A549 (cell line): ENCODE measurements around the gene PPP2R2D. TPM values are rescaled to one million over a fixed set of nuclear protein-coding genes. Genes with fewer than 3 reads are reported as not detected.

Experiments
- ATAC-seq, 2 experiments: fragments of 200-7000 bp in 1 of 2; fragments of >200 bp in 1 of 2; cut with Nextera tagmentation in 1 of 2; cut with Tn5 transposase in 1 of 2; 3 replicates each; pipeline versions ENCODE4 v1.8.0 to v1.9.1; 2018 to 2020; ENCODE audit warnings: mild to moderate bottlenecking in 1 of 2, moderate library complexity in 1 of 2
- CTCF ChIA-PET: fragments of 300-600 bp; sonication (Branson Sonifier 250); formaldehyde crosslinking; extraction: SDS; loops from one replicate; lab custom pipeline; 2021; ENCODE audit warnings: antibody characterized with exemption, inconsistent platforms; lab: Yijun Ruan, JAX
- POLR2A ChIA-PET: fragments of 350-600 bp; formaldehyde crosslinking; extraction: SDS; loops from one replicate; lab custom pipeline; 2021; ENCODE audit warnings: antibody characterized with exemption, inconsistent platforms; lab: Yijun Ruan, JAX
- DNase-seq, 2 experiments: peaks; one replicate each; pipeline versions ENCODE4 v3.0.0 to v3.0.0-alpha.2; 2011 to 2016; ENCODE audit warnings: low read depth in 1 of 2, low spot score in 1 of 2
- FAIRE-seq: peaks from 2 replicates; lab custom pipeline; 2011; peaks lifted over from hg19 to GRCh38; lab: Jason Lieb, UNC
- H3K27ac ChIP-seq, 2 experiments: fragments of >200 bp; sonication (Bioruptor Twin); formaldehyde crosslinking; 3 replicates each; pipeline ENCODE4 v1.5.1; 2016 to 2017
- H3K4me1 ChIP-seq: fragments of >200 bp; sonication (Bioruptor Twin); formaldehyde crosslinking; 3 replicates; pipeline ENCODE4 v1.6.1; 2016
- H3K4me2 ChIP-seq: fragments of >200 bp; sonication (Bioruptor Twin); formaldehyde crosslinking; 3 replicates; pipeline ENCODE4 v1.6.1; 2016
- H3K4me3 ChIP-seq: fragments of >200 bp; sonication (Bioruptor Twin); formaldehyde crosslinking; 3 replicates; pipeline ENCODE4 v1.5.1; 2016
- H3K9me3 ChIP-seq: fragments of >200 bp; sonication (Bioruptor Twin); formaldehyde crosslinking; 3 replicates; pipeline ENCODE4 v1.6.1; 2016
- BCL3 ChIP-seq: fragments of >200 bp; sonication (Bioruptor Twin); formaldehyde crosslinking; IDR thresholded peaks from 3 replicates; pipeline ENCODE4 v1.6.1; 2016
- CBX8 ChIP-seq: fragments of 200-600 bp; sonication (generic); IDR thresholded peaks from 2 replicates; pipeline ENCODE4 v1.6.1; 2016
- EHMT2 ChIP-seq: fragments of 200-600 bp; sonication (generic); IDR thresholded peaks from 2 replicates; pipeline ENCODE4 v1.6.1; 2016; ENCODE audit warnings: antibody characterized with exemption, low read depth, mild to moderate bottlenecking, moderate library complexity
- ESRRA ChIP-seq: fragments of 150-350 bp; IDR thresholded peaks from 2 replicates; pipeline ENCODE4 v1.6.1; 2014; ENCODE audit warnings: mild to moderate bottlenecking, low read length, borderline replicate concordance
- FOSB ChIP-seq: fragments of 250-450 bp; sonication (Bioruptor Pico); IDR thresholded peaks from 2 replicates; pipeline ENCODE4 v1.5.0; 2020; ENCODE audit warnings: mild to moderate bottlenecking, moderate library complexity
- HDAC2 ChIP-seq: fragments of 200-600 bp; sonication (generic); IDR thresholded peaks from 2 replicates; pipeline ENCODE4 v1.6.1; 2016
- HES2 ChIP-seq: fragments of >200 bp; sonication (Bioruptor Twin); formaldehyde crosslinking; IDR thresholded peaks from 2 replicates; pipeline ENCODE4 v1.6.1; 2016
- HEYL ChIP-seq: fragments of 250-450 bp; sonication (Bioruptor Pico); IDR thresholded peaks from 2 replicates; pipeline ENCODE4 v1.8.0; 2021; ENCODE audit warnings: mild to moderate bottlenecking, moderate library complexity
- HMGXB4 ChIP-seq: fragments of 250-450 bp; sonication (Bioruptor Pico); IDR thresholded peaks from 2 replicates; pipeline ENCODE4 v1.5.0; 2021; ENCODE audit warnings: mild to moderate bottlenecking, moderate library complexity, borderline replicate concordance
- HOXA7 ChIP-seq: fragments of 250-450 bp; sonication (Bioruptor Pico); IDR thresholded peaks from 2 replicates; pipeline ENCODE4 v1.5.0; 2020; ENCODE audit warnings: mild to moderate bottlenecking, moderate library complexity
- JUNB ChIP-seq: fragments of >200 bp; sonication (Bioruptor Twin); formaldehyde crosslinking; IDR thresholded peaks from 2 replicates; pipeline ENCODE4 v1.6.1; 2016
- MAX ChIP-seq: IDR thresholded peaks from 2 replicates; pipeline ENCODE4 v1.6.1; 2012
- NR3C1 ChIP-seq: fragments of >200 bp; sonication (Bioruptor Twin); formaldehyde crosslinking; IDR thresholded peaks from 3 replicates; pipeline ENCODE4 v1.6.1; 2017
- POLR2AphosphoS2 ChIP-seq: conservative IDR thresholded peaks from 2 replicates; pipeline ENCODE4 v1.6.1; 2012; ENCODE audit warnings: low read length, improper control_type of control experiment, inconsistent platforms
- RCOR1 ChIP-seq: fragments of 150-350 bp; IDR thresholded peaks from 2 replicates; pipeline ENCODE4 v1.6.1; 2014; ENCODE audit warnings: antibody characterized with exemption, low read length, low read depth
- REST ChIP-seq: fragments of 200-600 bp; sonication (generic); IDR thresholded peaks from 2 replicates; pipeline ENCODE4 v1.6.1; 2016; ENCODE audit warnings: antibody characterized with exemption, mild to moderate bottlenecking, moderate library complexity
- RFX5 ChIP-seq: fragments of 450-650 bp; IDR thresholded peaks from 2 replicates; pipeline ENCODE4 v1.7.1; 2014; ENCODE audit warnings: antibody characterized with exemption, mild to moderate bottlenecking, moderate library complexity
- SMC3 ChIP-seq: fragments of >200 bp; sonication (Bioruptor Twin); formaldehyde crosslinking; IDR thresholded peaks from 3 replicates; pipeline ENCODE4 v1.6.1; 2018; ENCODE audit warnings: inconsistent platforms
- SREBF2 ChIP-seq: fragments of 450-650 bp; IDR thresholded peaks from 2 replicates; pipeline ENCODE4 v1.6.1; 2014; ENCODE audit warnings: mild to moderate bottlenecking, moderate library complexity
- TP53 ChIP-seq: fragments of 250-450 bp; sonication (Bioruptor Pico); IDR thresholded peaks from 2 replicates; pipeline ENCODE4 v1.5.0; 2021; ENCODE audit warnings: mild to moderate bottlenecking, moderate library complexity
- ZC3H11A ChIP-seq: fragments of 450-650 bp; IDR thresholded peaks from 2 replicates; pipeline ENCODE4 v1.6.1; 2014; ENCODE audit warnings: antibody characterized with exemption, mild to moderate bottlenecking
- ZNF302 ChIP-seq: fragments of 250-450 bp; sonication (Bioruptor Pico); IDR thresholded peaks from 2 replicates; pipeline ENCODE4 v1.9.0; 2021; ENCODE audit warnings: inconsistent platforms, mild to moderate bottlenecking, moderate library complexity
- ZSCAN20 ChIP-seq: fragments of 250-450 bp; sonication (Bioruptor Pico); IDR thresholded peaks from 2 replicates; pipeline ENCODE4 v1.8.0; 2022; ENCODE audit warnings: mild to moderate bottlenecking, moderate library complexity
- WGBS: methylation state at CpG from one replicate; pipeline ENCODE4 v1.1.6; 2017; ENCODE audit errors: missing lambda C conversion rate; 5-methylcytosine and 5-hydroxymethylcytosine counted together
- polyA plus RNA-seq, 4 experiments: library from polyadenylated mRNA; depleted of rRNA in 3 of 4; stranded (reverse); fragments of >200 nt; fragmentation: RNase III in 1 of 4; extraction: RNeasy Plus Mini Kit Qiagen cat#74134 plus additional on column Dnase treatment in 1 of 4; gene quantifications; 2 replicates in 3 of 4; 3 replicates in 1 of 4; pipeline ENCODE4 v1.2.3, GENCODE V29; 2011 to 2017

Gene PPP2R2D
- polyA plus RNA-seq, 2 of the 4 experiments (the other 2 are of a cell fraction), result 23.9 to 36.0 TPM

GRCh38 chr10:131896403-131896802 is 4.4 kb upstream of the PPP2R2D start:
- 75% methylated on average over 9 of the region's 9 CpGs for WGBS
- Histone ChIP-seq H3K4me3 (no peak overlapping the region), H3K4me1 (peaks cover 7% of the 10 kb centered on the region; the same call in 1 of the 3 replicates)
- DNase-seq (no peak), FAIRE-seq (no peak)
- POLR2A ChIA-PET, result no interaction called here
- no peak for TF ChIP-seq HMGXB4 (CRISPR knock-in tag)
- no peak for TF ChIP-seq RFX5
- TF ChIP-seq SMC3, result no peak
- no peak for TF ChIP-seq TP53 (CRISPR knock-in tag)
- TF ChIP-seq CBX8, result no peak
- no peak for TF ChIP-seq EHMT2
- no peak for TF ChIP-seq HES2
- TF ChIP-seq FOSB (CRISPR knock-in tag), result no peak
- no peak for TF ChIP-seq BCL3
- no peak for TF ChIP-seq ESRRA
- TF ChIP-seq HOXA7, result no peak
- no peak for TF ChIP-seq HEYL (CRISPR knock-in tag)
- TF ChIP-seq, all 56 proteins: peak for 0
- Histone ChIP-seq H3K4me2 (no peak overlapping the region), H3K9me3 (no peaks in the 10 kb centered on the region), H3K27ac (no peak overlapping the region)
- CTCF ChIA-PET, result interaction anchor here (0.9 to 7.5 kb wide), 4 partner anchors 9 to 246 kb away, joined by 3 to 56 read pairs (median 14); no protein-coding TSS in a partner anchor
- no peak for ATAC-seq

GRCh38 chr10:131897297-131897899 is 3.4 kb upstream of the PPP2R2D start:
- POLR2A ChIA-PET, result no interaction called here
- WGBS, result 70% methylated on average over 14 of the region's 14 CpGs
- no peak for ATAC-seq
- no peak overlapping the region for H3K27ac ChIP-seq
- TF ChIP-seq MAX (no peak), SMC3 (no peak), JUNB (no peak), POLR2AphosphoS2 (no peak), SREBF2 (no peak), ESRRA (no peak), HDAC2 (no peak), RCOR1 (no peak), ZC3H11A (no peak), NR3C1 (no peak), REST (no peak), ZNF302 (CRISPR knock-in tag) (no peak), ZSCAN20 (CRISPR knock-in tag) (no peak)
- TF ChIP-seq, all 56 proteins: peak for 0
- CTCF ChIA-PET, result interaction anchor here (0.9 to 7.5 kb wide), 6 partner anchors 9 to 127 kb away, joined by 3 to 56 read pairs (median 5); no protein-coding TSS in a partner anchor
- Histone ChIP-seq H3K4me3 (no peak overlapping the region), H3K9me3 (no peaks in the 10 kb centered on the region), H3K4me1 (peaks cover 8% of the 10 kb centered on the region), H3K4me2 (no peak overlapping the region)
- no peak for DNase-seq
- FAIRE-seq, result no peak
